Inferior parietal cortex (tissue), 1 donor: Measurements from ENCODE around the gene CACNA2D1.

Experiments
- DNase-seq: peaks from one replicate; pipeline ENCODE4 v3.0.0-alpha.2; 2016; ENCODE audit errors: extremely low spot score

Gene CACNA2D1

DNA sequence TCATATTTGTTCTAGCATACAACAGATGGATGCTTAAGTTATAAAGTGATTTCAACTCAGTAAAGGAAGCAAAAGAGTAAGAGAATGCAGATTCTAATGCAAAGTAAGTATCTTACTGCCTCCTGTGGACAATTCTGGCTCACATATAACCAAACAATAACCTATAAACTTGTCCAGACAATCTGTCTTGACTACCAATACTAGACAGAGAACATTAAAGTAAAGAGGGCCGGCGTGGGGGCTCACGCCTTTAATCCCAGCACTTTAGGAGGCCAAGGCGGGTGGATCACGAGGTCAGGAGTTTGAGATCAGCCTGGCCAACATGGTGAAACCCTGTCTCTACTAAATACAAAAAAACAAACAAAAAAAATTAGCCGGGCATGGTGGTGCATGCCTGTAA, 329.3 kb downstream of the CACNA2D1 start:
- no peak for DNase-seq

DNA sequence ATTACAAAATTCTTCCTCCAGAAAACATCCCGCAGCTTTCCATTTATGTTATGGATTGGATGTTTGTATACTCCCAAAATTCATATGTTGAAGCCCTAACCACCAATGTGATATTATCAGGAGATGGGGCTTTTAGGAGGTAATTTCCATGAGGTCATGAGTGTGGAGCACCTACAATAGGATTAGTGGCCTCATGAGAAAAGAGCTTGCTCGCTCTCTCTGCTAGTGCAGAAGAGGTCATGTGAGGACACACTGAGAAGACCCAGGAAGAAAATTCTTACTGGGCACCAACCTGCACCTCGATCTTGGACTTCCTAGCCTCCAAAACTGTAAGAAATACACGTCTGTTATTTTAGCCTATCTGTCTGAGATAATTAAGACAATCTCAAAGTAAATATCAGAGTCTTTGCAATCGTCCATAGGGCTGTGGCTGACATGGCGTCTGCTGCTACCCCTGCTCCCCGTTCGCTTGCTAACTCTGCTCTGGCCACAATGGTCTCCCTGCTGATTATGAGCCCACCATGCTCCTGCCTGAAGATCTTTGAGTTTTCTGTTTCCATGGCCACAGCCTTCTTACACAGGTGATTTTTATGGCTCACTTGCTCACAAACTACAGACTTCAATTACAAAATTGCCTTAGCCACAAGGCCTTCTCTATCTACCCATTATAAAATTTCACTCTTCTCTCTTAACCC, 333.3 kb downstream of the CACNA2D1 start:
- DNase-seq = no peak

DNA sequence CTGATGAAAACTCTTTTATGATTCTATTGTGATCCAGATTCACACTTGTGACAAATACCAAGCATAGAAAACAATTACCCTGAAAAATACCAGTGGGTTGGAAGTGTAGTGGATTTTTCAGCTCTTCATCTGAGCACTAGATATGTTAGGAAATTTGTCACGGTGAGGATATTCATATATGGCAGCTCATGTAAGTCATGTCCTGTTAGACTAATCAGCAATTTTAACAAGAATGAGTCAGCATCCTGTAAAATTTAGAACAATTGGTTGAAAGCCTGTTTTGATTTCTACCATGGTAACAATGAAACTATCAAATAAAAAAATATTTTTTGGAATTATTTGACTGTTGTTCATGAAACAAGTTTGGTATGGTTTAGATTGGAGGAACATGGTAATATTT, 334.3 kb downstream of the CACNA2D1 start:
- no peak for DNase-seq

DNA sequence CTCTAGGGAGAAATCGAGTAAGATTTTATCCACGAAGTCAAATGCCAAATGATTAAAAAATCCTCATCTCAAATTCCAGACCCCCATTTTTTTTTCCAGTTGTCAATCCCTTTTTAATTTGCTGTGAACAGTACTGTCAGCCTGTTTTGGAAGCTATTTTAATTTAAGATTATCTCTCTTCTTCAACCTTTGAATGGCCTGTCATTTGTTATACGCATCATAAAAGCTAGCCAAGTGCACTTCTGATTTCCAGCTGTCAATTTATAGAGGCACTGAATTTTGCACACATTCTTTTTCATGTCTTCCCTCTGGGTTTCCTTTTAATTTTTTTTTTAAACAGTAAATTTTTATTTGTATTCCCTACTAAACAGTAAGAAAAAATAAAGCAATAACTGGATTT, 337.4 kb downstream of the CACNA2D1 start:
- DNase-seq = no peak

DNA sequence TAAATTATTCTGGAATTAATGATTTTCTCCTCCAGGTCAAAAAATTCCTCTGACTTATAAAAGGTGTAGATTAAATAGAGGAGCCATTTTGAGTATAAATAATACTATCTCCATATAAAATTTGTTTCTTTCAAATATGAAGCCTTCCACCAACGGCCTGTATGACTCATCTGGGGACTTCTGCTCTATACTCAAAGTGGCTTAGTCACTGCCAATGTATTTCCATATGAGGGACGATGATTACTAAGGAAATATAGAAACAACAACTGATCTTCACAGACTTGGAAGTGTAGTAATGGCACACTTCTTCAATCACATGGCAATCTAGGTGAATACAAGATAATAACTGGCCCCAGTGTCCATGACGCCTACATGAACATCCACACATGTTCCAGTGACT, 338.1 kb downstream of the CACNA2D1 start:
- no peak for DNase-seq

DNA sequence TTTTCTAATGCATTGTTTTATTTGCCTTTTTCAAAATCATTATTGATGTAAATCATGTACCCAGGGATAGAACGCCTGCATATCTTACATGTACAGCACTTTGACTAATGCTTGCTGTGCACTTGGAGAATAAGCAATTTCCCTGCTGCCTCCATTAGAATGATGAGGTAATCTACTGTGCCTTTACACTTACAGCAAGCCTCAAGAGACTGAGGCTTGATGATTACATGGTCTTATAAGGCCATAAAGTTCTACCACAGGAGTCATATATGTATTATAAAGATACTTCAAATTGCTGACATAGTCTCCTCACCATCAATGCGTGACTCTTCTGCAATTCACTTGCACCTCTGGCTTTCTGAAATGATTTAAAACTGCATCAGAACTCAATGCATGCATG, 345.2 kb downstream of the CACNA2D1 start:
- no peak for DNase-seq

DNA sequence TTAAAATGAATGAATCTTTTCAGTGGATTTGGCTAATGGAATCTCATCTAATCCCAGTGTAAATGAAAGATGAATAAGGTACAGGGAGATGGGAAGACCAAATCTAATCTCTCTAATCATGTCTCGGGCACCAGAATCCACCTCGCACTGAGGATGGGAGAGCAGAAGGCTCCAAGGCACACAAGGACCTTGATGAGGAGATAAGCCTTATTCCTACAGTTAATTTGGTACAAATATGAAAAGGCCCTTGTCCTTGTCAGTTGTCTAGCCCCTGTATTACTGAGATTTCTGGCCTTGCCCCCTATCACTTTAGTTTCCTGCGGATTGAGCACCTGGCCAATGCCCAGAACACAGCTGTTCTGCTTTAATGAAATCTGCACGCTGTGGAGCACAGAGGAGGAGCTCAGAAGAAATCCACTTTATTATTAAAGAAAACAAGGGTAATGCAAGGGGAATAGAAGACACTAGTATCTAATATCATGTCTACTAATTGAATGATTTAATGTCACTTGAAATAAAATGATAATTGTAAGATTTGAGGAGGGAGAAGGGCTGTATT, 352.4 kb downstream of the CACNA2D1 start:
- no peak for DNase-seq

DNA sequence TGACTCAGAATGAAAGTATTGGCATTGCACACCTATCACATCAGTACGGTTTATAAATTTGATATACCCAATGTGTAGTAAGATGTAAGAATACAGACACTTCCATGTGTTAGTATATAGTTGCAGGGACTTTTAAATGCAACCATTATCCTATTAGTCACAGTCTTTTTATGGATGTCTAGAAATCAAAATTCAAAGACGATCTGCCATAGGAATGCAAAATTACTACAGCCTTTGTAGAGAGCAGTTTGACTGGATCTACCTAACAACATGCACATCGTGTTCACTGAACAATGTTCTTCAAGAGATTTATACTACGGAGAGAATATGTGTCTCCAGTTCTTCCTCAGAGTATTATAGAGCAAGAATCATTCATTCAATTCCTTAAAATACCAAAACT, 356.5 kb downstream of the CACNA2D1 start:
- no peak for DNase-seq

DNA sequence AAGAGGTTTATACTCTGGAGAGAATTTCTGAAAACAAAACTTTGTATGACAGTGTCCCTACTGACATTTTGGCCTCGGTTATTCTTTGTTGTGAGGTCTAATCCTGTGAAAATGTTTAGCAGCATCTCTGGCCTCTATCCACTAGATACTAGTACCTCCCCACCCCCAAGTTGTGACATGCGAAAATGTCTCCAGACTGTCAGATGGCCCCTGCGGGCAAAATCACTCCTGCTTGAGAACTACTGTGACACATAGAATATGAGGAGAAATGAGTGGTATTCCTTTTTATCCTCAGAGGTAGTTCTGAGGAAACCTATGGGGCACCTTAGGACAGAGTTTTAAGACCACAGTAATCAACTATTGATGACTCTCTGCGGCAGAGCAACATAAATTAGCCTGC, 358.5 kb downstream of the CACNA2D1 start:
- no peak for DNase-seq

DNA sequence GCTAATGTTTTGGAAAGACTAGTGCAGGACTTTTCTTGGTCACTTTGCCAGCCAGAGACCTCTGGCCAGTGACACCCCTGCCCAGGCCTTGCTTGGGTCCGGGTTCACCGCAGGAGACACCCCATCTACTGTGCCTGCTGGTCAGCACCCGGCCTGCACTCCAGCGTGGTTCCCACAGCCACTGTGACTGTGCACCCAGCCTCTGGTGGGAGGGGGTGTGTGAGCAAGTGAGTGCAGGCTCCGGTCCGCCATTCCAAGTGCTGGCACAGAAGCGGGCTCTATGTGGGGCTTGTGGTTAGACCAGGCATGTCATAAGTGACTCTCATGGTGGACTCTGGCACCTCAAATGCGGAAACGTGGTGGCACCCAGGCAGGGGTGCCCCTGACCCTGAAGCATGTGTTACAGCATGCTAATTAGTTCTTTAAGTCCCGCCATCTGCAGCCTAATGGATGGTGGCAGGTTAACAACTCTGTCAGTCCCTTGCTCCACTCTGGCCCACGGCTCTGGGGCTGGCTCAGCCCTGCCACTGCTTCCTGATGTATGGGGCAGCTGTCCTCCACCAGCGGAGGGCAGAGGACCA, 361.8 kb downstream of the CACNA2D1 start:
- no peak for DNase-seq

DNA sequence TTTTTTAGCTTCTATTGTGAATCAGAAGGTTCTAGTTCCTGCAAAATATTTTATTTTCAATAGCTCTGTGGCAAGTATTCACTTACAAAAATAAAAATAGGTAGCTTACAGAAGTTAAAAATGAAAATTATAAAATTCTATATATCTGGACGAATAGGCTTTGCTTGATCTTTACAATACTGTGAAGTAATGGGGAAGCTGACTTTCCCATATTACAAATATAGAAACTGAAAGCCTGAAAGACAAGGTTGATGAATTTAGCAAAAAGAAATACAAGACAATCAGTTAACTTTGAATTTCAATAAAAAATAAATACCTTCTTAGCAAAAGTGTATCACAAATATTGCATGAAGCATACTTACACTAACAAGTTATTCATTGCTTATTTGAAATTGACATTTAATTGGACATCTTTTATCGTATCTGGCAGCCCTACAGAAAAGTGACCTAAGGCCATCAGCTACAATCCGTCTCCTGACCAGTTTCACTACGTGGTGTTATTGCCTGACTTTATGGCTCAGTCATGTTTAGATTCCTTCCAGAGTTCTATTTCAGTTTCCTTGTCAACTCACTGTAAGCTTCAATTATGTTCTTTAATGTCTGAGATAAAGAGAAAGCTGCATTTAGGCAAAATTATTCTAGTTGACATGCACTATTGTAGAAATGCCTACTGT, 363.2 kb downstream of the CACNA2D1 start:
- DNase-seq = no peak

DNA sequence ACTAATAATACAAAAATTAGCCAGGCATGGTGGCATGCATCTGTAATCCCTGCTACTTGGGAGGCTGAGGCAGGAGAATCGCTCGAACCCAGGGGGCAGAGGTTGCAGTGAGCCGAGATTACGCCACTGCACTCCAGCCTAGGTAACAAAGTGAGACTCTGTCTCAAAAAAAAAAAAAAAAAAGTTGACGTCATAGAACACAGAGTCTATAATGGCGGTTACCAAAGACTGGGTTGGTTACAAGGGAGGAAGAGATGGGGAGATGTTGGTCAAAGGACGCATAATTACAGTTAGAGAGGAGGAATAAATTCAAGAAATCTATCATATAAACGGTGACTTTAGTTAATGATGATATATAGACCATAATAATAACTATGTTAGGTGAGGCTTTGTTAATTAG, 364.1 kb downstream of the CACNA2D1 start:
- DNase-seq = no peak

DNA sequence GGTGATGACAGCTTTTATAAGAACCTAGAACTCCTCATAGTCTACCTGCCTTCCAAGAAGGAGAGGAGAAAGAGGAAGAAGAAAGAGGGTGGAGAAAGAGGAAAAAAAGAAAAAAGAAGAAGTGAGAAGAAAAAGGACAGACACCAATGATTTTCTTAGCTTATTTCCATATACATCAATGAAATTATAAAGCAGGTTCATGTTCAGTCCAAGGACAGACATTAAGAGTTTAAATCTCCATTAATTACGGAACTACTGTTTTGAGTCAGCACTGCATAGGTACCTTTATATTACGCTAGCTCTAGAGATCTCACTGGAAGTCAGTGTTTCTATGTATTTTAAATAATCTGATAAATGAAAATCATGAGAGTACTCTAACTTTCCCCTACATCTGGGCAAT, 364.8 kb downstream of the CACNA2D1 start:
- no peak for DNase-seq

DNA sequence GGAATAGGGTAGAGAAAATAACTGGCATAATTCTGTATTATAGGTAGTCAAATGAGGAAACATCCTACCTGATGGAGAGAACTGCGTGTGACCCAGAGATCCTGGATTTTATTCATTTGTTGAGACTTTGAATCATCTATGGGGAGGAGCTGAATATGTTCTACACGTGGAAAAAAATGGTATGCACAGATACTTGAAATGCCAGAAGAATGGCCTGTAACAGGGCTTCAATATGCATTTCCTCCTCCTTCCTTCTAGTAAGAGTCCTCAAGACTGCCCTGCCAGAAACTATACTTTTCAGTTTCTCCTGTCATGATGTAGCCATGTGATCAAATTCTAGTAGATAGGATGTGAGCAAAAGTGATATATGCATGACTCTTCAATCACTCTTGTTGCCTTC, 372.1 kb downstream of the CACNA2D1 start:
- DNase-seq = no peak

DNA sequence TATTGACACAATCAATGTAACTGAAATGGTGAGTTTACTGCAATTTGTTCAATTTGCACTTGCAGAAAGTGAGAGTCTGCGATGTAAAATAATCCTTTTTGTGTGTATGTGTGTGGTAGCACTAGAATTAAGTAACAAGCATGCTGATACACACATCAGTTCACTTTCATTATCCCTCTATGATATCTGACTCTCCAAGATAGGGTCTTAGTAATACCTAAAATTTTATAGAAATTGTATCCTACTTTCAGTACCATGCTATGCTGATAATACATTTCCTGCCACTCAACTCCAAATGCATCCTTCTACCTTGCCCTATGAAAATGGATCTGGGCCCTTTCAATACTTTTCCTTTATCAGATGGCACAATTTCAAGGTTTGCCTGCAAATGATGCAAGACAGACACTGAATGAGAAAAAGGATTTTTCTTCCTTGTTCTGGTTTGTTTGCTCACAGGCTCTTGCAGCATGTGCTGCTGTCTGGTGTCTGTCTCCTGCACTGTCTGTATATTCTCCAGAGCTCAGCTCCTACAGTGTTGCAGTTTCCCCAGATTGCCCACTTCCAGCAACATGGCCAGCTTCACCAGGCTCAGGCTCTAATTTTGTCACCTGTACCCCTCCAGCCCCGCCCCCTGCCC, 375.8 kb downstream of the CACNA2D1 start:
- DNase-seq = no peak

DNA sequence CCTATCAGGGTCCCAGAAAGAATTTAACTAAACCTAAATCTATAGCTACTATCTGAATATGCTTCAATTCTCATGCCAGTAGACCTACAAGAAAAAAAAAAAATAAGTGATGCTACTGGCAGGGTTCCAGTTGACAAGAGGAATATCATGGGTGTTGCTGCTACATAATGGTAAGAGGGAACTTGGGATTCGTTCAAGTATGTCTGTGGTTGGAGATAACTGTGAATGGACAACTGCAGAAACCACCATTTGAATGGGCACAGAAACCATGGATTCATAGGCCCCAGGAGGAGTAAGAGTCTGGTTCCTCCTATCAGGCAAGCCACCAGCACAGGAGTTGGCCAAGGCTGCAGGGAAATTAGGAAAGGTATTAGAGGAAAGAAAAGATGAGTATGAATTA, 386.1 kb downstream of the CACNA2D1 start:
- no peak for DNase-seq

DNA sequence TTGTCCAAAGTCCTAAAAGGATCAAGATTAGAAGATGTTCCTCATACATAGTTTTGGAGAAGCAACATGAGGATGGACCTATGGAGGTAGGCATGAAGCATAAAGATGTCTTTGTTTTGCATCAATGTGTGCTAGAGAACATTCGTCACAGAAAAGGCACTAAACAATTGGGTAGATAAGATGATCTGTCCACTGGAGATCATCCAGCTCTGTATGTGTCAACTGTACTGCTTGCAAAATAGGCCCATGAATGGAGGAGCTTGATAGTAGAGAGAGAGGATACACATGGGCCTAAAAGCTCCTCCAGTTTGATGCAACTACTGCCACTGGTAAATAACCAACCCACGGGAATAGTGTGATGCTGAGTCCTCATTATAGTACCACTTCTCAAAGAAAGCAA, 387.3 kb downstream of the CACNA2D1 start:
- no peak for DNase-seq

DNA sequence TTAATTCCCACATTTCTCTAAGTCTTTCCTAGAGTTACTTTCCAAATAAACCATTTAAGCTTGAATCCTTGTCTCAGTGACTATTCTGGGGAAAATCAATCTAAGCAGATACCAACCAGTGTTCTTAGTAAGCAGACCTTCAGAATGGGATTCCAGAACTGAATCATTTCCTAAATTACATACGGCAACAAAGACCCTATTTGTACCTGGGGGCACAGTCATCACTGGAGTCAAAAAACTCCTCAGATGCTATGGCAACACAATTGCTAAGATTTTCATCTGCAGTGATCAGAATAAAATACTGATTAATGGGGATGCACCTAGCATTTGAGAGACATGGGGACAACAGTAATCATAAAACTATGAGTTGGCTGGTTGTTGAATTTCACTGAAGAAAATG, 389.0 kb downstream of the CACNA2D1 start:
- no peak for DNase-seq

DNA sequence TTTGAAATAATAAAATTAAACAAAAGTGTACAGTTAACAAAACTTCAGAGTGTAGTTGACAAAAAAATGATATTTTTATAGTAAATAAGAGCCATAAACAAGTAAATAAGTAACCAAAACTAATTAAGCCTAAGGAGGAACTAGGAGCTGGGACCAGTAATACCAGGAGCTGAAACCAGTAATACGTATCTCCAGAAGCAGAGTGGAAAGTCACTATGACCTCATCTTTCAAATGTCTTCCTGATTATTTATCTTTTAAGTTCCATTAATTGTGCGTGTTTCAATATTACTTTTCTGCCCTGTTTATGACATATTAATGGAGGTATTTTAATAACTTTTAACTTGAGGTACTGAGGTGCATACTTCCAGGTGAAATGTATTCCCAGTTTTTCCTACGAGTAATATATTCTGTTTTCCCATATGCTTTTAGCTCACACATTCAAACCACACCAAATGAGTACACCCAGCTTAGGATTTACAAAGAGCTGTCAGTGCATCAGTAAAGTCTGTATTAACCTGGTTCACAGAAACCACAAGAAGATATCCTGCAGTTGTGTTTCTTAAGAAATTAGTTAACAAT, 390.0 kb downstream of the CACNA2D1 start:
- DNase-seq = no peak

DNA sequence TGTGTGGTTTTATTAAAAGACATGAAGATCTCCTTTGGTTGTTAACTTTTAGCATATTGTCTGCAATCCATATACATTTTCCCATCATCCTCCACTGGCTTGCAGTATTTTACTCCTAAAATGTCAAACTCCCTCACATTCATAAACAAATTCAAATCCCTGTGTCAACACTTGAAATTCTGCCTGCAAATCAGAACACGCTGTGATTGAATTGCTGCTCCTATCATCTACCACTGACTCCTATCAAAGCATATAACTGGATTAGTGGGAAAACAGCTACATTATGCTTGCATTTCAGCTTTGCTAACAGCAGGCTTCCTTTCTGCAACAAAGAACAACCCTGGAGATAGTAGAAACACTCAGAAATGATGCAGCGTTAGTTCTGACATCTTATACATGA, 392.0 kb downstream of the CACNA2D1 start:
- peak; percentile 50 for DNase-seq

DNA sequence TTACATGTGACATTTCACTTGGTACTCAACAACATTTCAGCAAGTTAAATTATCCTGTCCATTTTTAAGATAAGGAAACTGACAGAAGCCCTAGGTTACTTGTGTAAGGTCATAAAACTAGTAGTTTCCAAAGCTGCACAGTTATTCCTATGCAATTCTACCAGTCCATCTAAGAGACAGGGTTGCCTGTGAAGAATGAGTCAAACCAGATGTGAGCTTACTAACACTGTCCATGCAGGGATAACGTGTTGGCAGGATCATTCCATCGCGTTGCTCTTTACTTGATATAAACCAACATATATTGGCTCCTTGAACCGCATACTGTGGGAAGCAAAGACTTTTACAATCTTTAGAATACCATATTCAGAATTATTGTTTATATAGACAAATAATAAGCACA, 392.8 kb downstream of the CACNA2D1 start:
- DNase-seq = peak; percentile 28

DNA sequence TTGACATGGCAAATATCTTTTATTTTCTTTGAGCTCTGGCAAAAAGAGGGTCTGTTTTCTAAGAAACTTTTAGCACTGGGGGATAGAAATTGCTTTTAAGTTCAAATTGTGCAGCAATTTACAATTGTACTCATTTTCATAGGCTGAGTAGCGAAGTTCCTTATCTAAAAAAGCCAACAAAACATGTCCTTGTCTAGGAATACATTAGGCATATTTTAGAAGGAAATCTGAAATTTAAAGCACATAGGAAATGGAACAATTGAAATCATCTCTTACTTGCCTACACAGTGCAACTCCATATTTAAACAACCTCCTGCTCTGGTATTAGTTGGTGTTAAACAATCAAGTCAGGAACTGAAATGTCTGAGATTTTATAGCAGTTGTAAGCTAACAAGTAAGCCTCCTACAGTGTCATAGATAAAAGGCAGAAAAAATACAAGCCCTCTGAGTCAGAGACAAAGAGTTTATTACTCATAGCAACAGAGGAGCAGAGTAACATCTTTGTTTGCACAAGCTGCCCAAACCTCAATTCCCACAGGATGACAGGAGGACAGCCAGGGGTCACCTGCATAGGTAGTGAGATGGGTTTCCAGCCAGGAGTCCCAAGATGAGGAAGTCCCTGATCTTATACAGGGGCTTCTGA, 393.6 kb downstream of the CACNA2D1 start:
- peak; percentile 39 for DNase-seq
